BLaER1 (cell line): ENCODE measurements around the gene PPIL1.

Experiments used
- H3K27ac ChIP-seq: shearing (Covaris generic); formaldehyde crosslinking; 2 replicates; pipeline ENCODE4 v1.8.1; 2022
- H3K27me3 ChIP-seq: shearing (Covaris generic); formaldehyde crosslinking; 2 replicates; pipeline ENCODE4 v1.8.1; 2022
- H3K36me3 ChIP-seq: shearing (Covaris generic); formaldehyde crosslinking; 2 replicates; pipeline ENCODE4 v1.8.1; 2022
- H3K4me1 ChIP-seq: shearing (Covaris generic); formaldehyde crosslinking; 2 replicates; pipeline ENCODE4 v1.8.1; 2022
- H3K4me2 ChIP-seq: shearing (Covaris generic); formaldehyde crosslinking; 2 replicates; pipeline ENCODE4 v1.8.1; 2022
- H3K4me3 ChIP-seq: shearing (Covaris generic); formaldehyde crosslinking; 2 replicates; pipeline ENCODE4 v1.8.1; 2022
- H3K9ac ChIP-seq: shearing (Covaris generic); formaldehyde crosslinking; 2 replicates; pipeline ENCODE4 v1.8.1; 2022
- H3K9me3 ChIP-seq: shearing (Covaris generic); formaldehyde crosslinking; 2 replicates; pipeline ENCODE4 v1.8.1; 2022
- H4K20me1 ChIP-seq: shearing (Covaris generic); formaldehyde crosslinking; 2 replicates; pipeline ENCODE4 v1.8.1; 2022
- Cebpa-rat ChIP-seq: shearing (Covaris generic); IDR thresholded peaks from 2 replicates; pipeline ENCODE4 v1.8.1; 2022

PPIL1 gene

DNA sequence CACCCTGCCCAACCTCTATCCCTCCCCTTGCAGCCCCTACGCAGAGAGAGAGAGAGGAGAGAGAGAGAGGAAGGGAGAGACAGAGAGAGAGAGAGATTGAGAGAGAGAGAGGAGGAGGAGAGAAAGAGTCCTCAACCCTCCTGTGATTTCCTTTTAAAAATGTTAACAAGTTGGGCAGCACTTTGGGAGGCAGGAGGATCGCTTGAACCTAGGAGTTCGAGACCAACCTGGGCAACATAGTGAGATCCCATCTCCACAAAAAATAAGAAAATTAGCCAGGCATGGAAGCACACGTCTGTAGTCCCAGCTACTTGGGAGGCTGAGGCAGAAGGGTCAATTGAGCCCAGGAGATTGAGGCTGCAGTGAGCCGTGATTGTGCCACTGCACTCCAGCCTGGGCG, 65.4 kb downstream of the PPIL1 start:
- Histone ChIP-seq H4K20me1 (no peaks in the 10 kb centered on the region), H3K4me1 (peaks cover 11% of the 10 kb centered on the region; the same call in 1 of the 2 replicates), H3K27me3 (no peaks in the 10 kb centered on the region), H3K9ac (no peak overlapping the region), H3K4me3 (no peak overlapping the region), H3K36me3 (no peaks in the 10 kb centered on the region), H3K4me2 (no peak overlapping the region), H3K27ac (no peak overlapping the region), H3K9me3 (no peaks in the 10 kb centered on the region)
- TF ChIP-seq Cebpa-rat = no peak

DNA sequence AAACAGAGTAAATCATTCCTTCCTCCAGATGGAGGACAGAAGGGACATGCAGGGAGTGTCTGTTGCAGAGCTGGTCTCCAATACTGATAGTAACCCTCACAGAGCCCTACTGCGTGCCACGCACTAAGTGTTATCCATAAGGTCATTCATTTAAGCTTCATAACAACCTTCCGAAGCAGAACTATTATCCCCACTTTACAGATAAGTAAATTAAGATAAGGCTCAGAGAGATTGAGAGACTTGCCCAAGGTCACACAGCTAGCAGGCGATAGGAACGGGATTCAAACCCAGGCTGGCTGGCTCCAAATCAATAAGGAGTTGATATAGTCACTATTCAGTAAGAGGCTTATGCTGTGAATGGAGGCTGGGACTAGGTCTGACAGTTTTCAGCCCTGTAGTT, 66.0 kb downstream of the PPIL1 start:
- H3K4me2 ChIP-seq = no peak overlapping the region
- TF ChIP-seq Cebpa-rat = no peak
- no peaks in the 10 kb centered on the region for H4K20me1 ChIP-seq
- peaks cover 11% of the 10 kb centered on the region; the same call in 1 of the 2 replicates for H3K4me1 ChIP-seq
- H3K4me3 ChIP-seq = no peak overlapping the region
- no peak overlapping the region for H3K9ac ChIP-seq
- H3K27me3 ChIP-seq = no peaks in the 10 kb centered on the region
- no peaks in the 10 kb centered on the region for H3K36me3 ChIP-seq
- H3K27ac ChIP-seq = no peak overlapping the region
- no peaks in the 10 kb centered on the region for H3K9me3 ChIP-seq

DNA sequence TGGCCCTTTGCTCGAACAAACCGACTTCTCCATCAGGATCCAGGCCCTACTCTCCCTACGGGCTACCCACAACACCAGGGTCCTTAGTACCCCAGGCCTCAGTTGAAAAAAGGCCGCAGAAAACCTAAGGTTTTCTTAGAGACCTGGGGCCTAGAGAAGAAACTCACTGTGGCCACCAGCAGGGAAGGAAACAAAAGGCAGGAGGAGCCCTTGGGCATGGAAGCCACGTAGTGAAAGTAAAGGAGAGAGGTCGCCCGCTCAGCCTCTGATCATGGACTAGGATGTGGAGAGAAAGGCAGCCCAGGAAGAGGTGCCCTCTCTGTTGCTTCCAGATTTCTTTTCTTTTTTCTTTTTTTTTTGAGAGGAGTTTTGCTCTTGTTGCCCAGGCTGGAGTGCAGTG, 66.9 kb downstream of the PPIL1 start:
- no peak for TF ChIP-seq Cebpa-rat
- Histone ChIP-seq H3K36me3 (no peaks in the 10 kb centered on the region), H3K9ac (no peak overlapping the region), H4K20me1 (no peaks in the 10 kb centered on the region), H3K4me3 (no peak overlapping the region), H3K4me1 (peaks cover 11% of the 10 kb centered on the region; the same call in 1 of the 2 replicates), H3K27me3 (no peaks in the 10 kb centered on the region), H3K9me3 (no peaks in the 10 kb centered on the region), H3K27ac (no peak overlapping the region), H3K4me2 (no peak overlapping the region)

DNA sequence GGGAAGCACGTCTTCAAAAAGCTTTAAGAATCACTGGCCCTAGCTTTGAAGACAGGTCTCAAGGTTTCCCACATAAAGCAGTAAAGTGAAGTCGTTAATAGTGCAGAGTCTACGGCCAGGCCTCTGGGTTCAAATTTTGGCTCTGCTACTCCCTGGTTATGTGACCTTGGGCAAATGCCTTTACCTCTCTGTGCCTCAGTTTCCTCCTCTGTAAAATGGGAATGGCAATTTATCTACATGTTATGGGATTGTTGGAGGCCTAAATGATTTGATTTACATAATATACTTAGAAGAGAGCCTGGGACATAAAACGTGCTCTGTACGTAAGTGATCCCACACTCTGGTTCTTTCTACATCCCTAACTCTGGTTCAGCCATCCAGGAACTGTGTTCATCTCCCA, 67.5 kb downstream of the PPIL1 start:
- Histone ChIP-seq H3K27ac (no peak overlapping the region), H3K4me2 (no peak overlapping the region), H3K27me3 (no peaks in the 10 kb centered on the region), H3K9me3 (no peaks in the 10 kb centered on the region), H3K36me3 (no peaks in the 10 kb centered on the region), H3K4me1 (peaks cover 11% of the 10 kb centered on the region; the same call in 1 of the 2 replicates), H3K4me3 (no peak overlapping the region), H3K9ac (no peak overlapping the region), H4K20me1 (no peaks in the 10 kb centered on the region)
- no peak for TF ChIP-seq Cebpa-rat

DNA sequence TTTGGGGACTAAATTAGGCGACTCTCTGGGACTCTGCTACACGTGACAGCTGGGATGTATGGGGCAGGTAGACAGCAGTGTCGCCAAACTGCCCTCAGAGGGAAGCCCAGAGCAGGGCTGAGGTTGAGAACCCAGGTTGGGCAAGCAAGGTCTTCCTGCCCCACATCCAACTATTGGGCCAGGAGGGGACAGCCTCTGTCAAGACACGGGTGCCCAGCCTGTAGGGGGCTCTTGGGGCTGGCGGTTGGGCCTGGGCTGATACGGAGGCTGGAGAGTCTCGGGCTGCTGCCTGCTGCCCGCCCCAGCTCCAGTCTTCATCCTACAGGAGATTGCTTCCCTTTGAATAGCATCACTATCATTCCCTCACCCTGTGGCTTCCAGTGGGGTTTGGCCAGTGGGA, 68.7 kb downstream of the PPIL1 start:
- Histone ChIP-seq H3K27ac (no peak overlapping the region), H3K27me3 (no peaks in the 10 kb centered on the region), H3K4me3 (no peak overlapping the region), H3K9ac (no peak overlapping the region), H3K4me1 (peaks cover 11% of the 10 kb centered on the region; the same call in 1 of the 2 replicates), H3K4me2 (no peak overlapping the region; the same call in 1 of the 2 replicates), H3K9me3 (no peaks in the 10 kb centered on the region), H3K36me3 (no peaks in the 10 kb centered on the region), H4K20me1 (no peaks in the 10 kb centered on the region)
- TF ChIP-seq Cebpa-rat = no peak

DNA sequence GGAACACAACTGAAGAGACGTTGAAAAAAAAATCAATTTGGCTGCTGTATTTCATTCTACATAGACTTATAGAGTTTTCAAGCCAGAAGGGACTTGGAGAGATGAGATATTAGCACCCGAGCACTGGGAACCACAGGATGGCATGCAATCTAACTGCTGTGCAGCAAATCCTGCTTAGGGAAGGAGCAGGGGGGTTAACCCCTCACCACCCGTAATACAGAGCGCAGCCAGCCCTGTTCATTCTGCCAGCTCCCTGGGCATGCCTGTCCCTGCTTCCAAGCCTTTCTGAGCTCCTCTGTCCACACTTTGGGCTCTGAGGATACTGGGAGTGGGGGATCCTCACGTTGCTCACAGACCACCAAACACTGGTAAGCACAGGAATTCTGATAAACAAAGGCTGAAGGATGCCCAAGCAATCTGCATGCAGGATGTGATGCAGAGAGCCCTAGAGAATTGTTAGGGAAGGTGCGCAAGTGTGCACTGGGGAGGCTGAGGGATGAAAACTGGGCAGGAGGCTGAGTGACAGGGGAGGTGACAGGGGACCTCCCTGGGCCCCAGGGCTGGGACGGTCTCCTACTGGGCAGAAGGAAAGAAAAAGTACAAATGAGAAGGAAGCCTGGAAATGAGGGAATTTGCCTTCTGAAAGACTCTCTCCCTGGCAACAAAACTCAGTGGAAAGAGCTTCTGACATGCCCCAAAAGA, 69.4 kb downstream of the PPIL1 start:
- Histone ChIP-seq H3K27me3 (no peaks in the 10 kb centered on the region), H3K4me3 (no peak overlapping the region), H3K36me3 (no peaks in the 10 kb centered on the region), H4K20me1 (no peaks in the 10 kb centered on the region), H3K4me2 (peak overlapping the region; percentile 3; the same call in 1 of the 2 replicates), H3K9me3 (no peaks in the 10 kb centered on the region), H3K9ac (no peak overlapping the region), H3K4me1 (peaks cover 11% of the 10 kb centered on the region; the same call in 1 of the 2 replicates), H3K27ac (no peak overlapping the region)
- no peak for TF ChIP-seq Cebpa-rat
